ENCODE results near the gene UPF1. TPM values are rescaled to one million over a fixed set of nuclear protein-coding genes. Genes with fewer than 3 reads are reported as not detected.

UPF1 gene
- total and polyA plus RNA-seq, 2 of the 13 experiments (the other 11 are each of a cell fraction or from before 2014, with no cell fraction given) = 16.9 to 41.8 TPM

DNA sequence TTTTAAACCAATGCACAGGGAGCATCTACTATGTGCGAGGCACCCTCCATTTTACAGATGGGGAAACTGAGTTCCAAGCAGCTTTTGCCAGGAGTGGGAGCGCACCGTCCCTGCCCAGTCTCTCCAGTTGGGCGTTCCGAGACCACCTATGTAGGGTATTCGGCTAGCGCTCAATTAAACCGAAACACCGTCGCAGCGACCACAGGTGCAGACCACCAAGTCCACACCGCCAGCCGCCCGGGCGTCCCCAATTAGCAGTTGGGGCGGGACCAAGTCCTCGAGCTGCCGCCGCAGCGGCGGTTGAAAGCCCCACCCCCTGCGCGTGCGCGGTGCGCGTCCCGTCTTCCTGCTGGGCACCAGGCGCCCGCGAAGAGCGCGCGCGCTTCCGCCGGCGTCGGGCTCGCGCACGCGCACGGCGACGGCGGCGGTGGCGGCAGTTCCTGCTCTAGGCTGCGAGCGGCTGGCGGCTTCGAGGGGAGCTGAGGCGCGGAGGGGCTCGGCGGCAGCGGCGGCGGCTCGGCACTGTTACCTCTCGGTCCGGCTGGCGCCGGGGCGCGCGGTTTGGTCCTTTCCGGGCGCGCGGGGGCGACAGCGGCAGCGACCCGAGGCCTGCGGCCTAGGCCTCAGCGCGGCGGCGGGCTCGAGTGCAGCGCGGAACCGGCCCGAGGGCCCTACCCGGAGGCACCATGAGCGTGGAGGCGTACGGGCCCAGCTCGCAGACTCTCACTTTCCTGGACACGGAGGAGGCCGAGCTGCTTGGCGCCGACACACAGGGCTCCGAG is at the start of gene UPF1 (continued):
- peak; percentile 83; the same call in 1 of the 2 replicates for TF ChIP-seq ZNF788 (CRISPR knock-in tag; IDR thresholded peaks at IDR 0.05; ENCODE audit: borderline replicate concordance)
- no peak for TF ChIP-seq ZBTB7A (CRISPR knock-in tag; IDR thresholded peaks at IDR 0.05)
- no peak for TF ChIP-seq ARID2 (CRISPR knock-in tag; IDR thresholded peaks at IDR 0.05; ENCODE audit: borderline replicate concordance)
- peak; percentile 69; the same call in 1 of the 2 replicates for TF ChIP-seq ZSCAN25 (CRISPR knock-in tag; IDR thresholded peaks at IDR 0.05)
- TF ChIP-seq, protein P1, sequence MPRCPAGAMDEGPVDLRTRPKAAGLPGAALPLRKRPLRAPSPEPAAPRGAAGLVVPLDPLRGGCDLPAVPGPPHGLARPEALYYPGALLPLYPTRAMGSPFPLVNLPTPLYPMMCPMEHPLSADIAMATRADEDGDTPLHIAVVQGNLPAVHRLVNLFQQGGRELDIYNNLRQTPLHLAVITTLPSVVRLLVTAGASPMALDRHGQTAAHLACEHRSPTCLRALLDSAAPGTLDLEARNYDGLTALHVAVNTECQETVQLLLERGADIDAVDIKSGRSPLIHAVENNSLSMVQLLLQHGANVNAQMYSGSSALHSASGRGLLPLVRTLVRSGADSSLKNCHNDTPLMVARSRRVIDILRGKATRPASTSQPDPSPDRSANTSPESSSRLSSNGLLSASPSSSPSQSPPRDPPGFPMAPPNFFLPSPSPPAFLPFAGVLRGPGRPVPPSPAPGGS (CRISPR knock-in tag; IDR thresholded peaks at IDR 0.05) = peak; percentile 80; the same call in 1 of the 2 replicates
- TF ChIP-seq, protein P2, sequence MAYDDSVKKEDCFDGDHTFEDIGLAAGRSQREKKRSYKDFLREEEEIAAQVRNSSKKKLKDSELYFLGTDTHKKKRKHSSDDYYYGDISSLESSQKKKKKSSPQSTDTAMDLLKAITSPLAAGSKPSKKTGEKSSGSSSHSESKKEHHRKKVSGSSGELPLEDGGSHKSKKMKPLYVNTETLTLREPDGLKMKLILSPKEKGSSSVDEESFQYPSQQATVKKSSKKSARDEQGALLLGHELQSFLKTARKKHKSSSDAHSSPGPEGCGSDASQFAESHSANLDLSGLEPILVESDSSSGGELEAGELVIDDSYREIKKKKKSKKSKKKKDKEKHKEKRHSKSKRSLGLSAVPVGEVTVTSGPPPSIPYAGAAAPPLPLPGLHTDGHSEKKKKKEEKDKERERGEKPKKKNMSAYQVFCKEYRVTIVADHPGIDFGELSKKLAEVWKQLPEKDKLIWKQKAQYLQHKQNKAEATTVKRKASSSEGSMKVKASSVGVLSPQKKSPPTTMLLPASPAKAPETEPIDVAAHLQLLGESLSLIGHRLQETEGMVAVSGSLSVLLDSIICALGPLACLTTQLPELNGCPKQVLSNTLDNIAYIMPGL (CRISPR knock-in tag; IDR thresholded peaks at IDR 0.05; ENCODE audit: borderline replicate concordance in 1 of 2, low read depth in 1 of 2) = peak in 1 of 2 experiments; percentile 43; a peak in 3 of 4 replicates
- no peak; the same call in 1 of the 2 replicates for TF ChIP-seq ZNF124 (CRISPR knock-in tag; IDR thresholded peaks at IDR 0.05)
- peak; percentile 60; the same call in 1 of the 2 replicates for TF ChIP-seq ZBTB7B (CRISPR knock-in tag; IDR thresholded peaks at IDR 0.05)
- TF ChIP-seq CCDC6 (CRISPR knock-in tag; IDR thresholded peaks at IDR 0.05) = peak; percentile 90; the same call in 1 of the 2 replicates
- TF ChIP-seq NCOA2 (CRISPR knock-in tag; IDR thresholded peaks at IDR 0.05) = no peak
- TF ChIP-seq ZSCAN31 (CRISPR knock-in tag; IDR thresholded peaks at IDR 0.05; ENCODE audit: low read depth) = 0 out of 2 replicates have a peak, but pooled peaks have one; percentile 60
- TF ChIP-seq, protein P3, sequence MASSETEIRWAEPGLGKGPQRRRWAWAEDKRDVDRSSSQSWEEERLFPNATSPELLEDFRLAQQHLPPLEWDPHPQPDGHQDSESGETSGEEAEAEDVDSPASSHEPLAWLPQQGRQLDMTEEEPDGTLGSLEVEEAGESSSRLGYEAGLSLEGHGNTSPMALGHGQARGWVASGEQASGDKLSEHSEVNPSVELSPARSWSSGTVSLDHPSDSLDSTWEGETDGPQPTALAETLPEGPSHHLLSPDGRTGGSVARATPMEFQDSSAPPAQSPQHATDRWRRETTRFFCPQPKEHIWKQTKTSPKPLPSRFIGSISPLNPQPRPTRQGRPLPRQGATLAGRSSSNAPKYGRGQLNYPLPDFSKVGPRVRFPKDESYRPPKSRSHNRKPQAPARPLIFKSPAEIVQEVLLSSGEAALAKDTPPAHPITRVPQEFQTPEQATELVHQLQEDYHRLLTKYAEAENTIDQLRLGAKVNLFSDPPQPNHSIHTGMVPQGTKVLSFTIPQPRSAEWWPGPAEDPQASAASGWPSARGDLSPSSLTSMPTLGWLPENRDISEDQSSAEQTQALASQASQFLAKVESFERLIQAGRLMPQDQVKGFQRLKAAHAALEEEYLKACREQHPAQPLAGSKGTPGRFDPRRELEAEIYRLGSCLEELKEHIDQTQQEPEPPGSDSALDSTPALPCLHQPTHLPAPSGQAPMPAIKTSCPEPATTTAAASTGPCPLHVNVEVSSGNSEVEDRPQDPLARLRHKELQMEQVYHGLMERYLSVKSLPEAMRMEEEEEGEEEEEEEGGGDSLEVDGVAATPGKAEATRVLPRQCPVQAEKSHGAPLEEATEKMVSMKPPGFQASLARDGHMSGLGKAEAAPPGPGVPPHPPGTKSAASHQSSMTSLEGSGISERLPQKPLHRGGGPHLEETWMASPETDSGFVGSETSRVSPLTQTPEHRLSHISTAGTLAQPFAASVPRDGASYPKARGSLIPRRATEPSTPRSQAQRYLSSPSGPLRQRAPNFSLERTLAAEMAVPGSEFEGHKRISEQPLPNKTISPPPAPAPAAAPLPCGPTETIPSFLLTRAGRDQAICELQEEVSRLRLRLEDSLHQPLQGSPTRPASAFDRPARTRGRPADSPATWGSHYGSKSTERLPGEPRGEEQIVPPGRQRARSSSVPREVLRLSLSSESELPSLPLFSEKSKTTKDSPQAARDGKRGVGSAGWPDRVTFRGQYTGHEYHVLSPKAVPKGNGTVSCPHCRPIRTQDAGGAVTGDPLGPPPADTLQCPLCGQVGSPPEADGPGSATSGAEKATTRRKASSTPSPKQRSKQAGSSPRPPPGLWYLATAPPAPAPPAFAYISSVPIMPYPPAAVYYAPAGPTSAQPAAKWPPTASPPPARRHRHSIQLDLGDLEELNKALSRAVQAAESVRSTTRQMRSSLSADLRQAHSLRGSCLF (CRISPR knock-in tag; IDR thresholded peaks at IDR 0.05; ENCODE audit: borderline replicate concordance) = no peak
- 0 out of 2 replicates have a peak, but pooled peaks have one; percentile 23 for TF ChIP-seq KDM2A (CRISPR knock-in tag; IDR thresholded peaks at IDR 0.05; ENCODE audit: borderline replicate concordance, low read depth)
- TF ChIP-seq U2AF1 (optimal IDR thresholded peaks at IDR 0.05; ENCODE audit: low read depth, low read length) = no peak
- no peak for TF ChIP-seq MED13 (CRISPR knock-in tag; IDR thresholded peaks at IDR 0.05)
- no peak for TF ChIP-seq ERF (CRISPR knock-in tag; IDR thresholded peaks at IDR 0.05)
- no peak for TF ChIP-seq ZBTB20 (CRISPR knock-in tag; IDR thresholded peaks at IDR 0.05; ENCODE audit: borderline replicate concordance, low read depth)
- TF ChIP-seq ZNF781 (CRISPR knock-in tag; IDR thresholded peaks at IDR 0.05; ENCODE audit: borderline replicate concordance, not compliant biosample characterization) = no peak
- TF ChIP-seq ZNF24 (IDR thresholded peaks at IDR 0.05) = no peak
- TF ChIP-seq SRY (CRISPR knock-in tag; IDR thresholded peaks at IDR 0.05) = peak; percentile 9; the same call in 1 of the 2 replicates

Measured in HepG2 (cell line).